SH-SY5Y (cell line): ENCODE measurements around the gene NNMT.

Experiments
- GATA2 ChIP-seq: IDR thresholded peaks from 2 replicates; pipeline ENCODE4 v1.6.1; 2011; ENCODE audit warnings: mild to moderate bottlenecking, low read depth, low read length
- GATA3 ChIP-seq: IDR thresholded peaks from 2 replicates; pipeline ENCODE4 v1.6.1; 2011; ENCODE audit warnings: low read depth, mild to moderate bottlenecking, low read length, moderate library complexity

DNA sequence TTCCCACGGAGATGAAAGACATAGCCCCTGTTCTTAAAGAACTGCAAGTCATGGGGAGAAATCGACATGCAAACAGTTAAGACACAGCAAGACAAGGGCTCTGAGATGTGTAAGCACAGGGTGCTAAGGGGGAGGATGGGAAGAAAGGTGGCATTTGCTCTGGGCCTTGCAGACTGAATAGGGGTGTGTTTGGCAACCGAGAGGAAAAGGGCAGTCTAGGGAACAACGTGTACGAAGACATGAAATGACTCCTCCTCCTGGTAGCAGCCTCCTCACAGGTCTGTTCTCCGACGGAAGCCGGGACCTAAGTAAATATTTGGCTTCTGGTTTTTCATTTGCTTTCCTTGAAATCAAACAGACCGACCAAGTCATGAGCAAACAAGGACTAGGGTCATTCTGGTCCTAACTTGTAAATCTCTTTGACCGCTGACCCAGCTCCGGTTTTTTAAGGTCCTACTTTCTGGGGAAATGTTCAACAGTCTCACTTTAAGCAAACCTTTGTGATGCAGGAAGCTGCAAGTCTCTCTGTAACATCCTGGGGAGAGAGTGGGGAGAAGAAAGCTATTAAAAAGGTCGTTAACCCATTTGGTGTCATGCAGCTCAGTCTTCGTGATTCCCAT, 19.7 kb downstream of the NNMT start:
- TF ChIP-seq GATA2 (no peak), GATA3 (no peak)
